GM21360 (cell line): ENCODE data around the gene PLGRKT.
"Not testable (repeated sequence)": the region's sequence is repeated elsewhere in the genome, so short reads cannot be mapped to it uniquely, and the experiment has no call there.

ENCODE experiments used
- ATAC-seq: cut with Tn5 transposase; IDR thresholded peaks from one replicate; pipeline ENCODE4 v1.9.1; 2021; ENCODE audit warnings: mild to moderate bottlenecking, moderate library complexity; ENCODE audit not compliant: unreplicated experiment

Gene PLGRKT

GRCh38 chr9:5388026-5388819 is 49.5 kb downstream of the PLGRKT start:
- no peak for ATAC-seq

GRCh38 chr9:5384436-5384835 is 53.3 kb downstream of the PLGRKT start:
- ATAC-seq, result no peak

DNA sequence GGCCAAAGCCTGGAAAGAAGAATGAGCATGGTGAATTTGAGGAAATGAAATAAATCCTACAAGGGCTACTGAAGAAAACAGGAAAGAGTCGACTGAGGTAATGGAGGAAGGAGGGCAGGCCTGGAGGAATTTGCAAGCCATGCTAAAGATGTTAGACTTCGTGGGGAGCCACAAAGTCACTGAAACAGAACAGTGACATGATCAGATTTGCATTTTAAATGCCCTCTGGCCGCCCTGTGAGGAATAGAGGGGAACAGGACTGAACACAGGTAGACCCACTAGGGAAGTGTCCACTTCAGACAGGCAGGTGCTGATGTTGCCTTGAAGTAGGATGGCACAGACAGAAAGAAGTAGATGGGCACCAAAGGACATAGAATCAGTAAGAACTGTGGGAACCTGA is 55.2 kb downstream of the PLGRKT start:
- ATAC-seq, result no peak

DNA sequence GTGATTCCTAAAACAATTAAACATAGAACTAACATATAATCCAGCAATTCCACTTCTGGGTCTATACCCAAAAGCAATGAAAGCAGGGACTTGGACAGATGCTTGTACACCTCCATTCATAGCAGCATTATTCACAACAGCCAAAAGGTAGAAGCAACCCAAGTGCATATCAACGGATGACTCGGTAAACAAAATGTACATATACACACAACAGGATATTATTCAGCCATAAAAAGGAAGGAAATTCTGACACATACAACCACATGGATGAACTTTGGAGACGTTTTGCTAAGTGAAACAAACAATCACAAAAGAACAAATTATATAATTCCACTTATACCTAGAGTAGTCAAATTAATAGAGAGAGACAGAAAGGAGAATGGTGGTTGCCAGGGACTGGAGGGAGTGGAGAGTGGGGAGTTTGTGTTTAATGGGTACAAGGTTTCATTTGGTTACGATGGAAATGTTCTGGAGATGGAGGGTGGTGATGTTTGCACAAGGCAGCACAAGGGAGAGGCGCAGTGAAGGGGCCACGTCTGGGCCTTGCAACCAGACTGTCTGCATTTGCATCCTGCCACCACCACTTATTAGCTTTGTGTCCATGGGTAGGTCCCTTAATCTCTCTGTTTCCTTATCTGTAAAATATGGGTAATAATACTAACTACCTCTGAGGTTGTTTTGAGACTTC is 61.8 kb downstream of the PLGRKT start:
- no peak for ATAC-seq

DNA sequence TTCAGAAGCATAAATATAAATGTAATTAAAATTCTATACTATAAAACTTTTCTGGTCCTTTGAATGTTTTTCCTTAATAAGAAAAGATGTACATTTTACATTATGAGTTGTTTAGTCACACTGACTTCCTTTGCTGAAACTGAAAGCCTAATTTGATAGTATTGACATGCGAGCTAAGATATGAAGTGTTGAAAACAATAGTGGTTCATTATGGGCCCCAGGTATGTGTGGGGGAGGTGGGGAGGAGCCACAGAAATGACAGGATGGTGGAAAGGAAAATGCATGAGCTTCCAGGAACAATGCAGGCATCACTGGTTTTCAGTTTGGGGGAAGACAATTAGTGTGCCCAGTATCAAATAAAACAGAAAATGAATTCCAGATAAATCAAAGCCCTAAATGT is 62.6 kb downstream of the PLGRKT start:
- ATAC-seq, result no peak

DNA sequence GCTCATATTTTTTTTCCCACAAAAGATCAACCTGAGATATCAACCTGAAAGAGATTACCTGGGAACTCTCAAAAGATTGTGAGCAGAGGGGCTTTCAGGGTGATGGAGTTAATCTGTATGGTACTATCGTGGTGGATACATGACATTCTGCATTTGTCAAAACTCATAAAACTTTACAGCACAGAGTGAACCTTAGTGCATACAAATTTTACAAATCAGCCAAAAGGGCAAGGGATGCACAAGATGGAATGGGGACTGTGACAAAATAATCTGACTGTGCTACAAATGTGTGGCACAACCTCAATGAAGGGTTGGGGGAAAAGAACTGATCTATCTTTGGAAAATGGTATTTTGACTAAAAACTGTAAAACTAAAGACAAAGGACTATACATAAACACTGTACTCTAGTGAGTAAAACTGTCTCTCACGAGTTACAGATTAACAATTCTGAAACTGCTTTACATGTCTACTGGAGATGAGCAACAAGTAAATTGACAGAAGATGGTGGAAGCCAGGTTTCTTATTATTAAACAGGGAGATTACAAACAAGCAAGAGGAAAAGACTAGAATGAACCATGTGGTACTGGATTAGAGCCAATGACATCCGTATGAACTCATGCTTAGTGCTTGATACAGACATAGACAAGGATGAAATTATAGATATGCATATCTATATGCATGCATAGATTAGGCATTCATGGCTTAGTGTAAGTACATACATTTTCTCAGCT is 73.3 kb downstream of the PLGRKT start:
- peak; percentile 82 for ATAC-seq

DNA sequence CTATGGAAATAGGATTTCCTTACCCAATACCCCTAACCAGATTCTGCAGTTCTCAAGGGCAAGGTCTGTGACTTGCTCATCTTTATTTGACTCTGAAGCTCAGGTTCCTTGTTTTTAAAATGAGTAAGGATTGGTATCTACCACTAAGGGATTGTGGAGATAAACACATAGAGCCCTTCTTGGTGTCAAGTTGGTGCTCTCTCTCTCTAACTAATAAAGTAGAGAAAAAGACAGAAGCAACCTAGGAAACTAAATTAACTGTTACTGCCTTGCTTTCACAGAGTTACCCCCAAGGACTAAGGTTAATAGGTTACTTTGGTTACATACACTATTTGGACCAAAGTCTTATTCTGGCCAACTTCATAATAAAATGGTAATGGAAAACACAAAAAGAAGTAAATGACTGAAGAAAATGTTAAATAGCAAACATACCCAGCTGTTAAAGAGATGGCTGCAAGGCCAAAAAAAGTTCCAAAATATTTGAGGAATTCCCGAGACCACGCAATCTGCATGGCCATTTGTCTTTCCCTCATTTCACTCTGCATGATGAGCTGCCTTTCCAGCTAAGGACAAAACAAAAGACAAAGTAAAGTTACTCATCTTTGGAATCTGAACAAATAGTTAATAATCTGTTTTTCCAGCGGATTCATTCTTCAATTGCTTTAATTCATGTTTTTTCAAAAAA is 76.3 kb downstream of the PLGRKT start:
- ATAC-seq, result no peak

DNA sequence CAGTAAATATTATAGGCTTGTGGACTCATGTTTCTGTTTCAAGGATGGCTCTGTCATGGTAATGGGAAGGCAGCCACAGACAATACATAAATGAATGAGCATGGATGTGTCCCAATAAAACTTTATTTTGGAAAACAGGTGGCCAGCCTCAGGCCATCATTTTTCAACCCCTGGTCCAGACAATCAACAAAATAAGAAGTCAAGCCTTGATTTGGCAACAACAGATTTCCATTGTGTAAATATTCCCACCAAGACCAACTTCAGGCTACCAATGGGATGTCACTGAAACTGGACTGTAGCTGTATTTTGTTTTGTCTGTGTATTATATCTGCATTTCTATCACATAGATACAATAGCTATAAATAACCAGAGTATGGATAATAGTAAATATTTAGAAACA is 77.4 kb downstream of the PLGRKT start:
- ATAC-seq, result no peak

GRCh38 chr9:5357431-5358105 is 80.2 kb downstream of the PLGRKT start:
- ATAC-seq, result no peak

GRCh38 chr9:5355817-5356216 is 81.9 kb downstream of the PLGRKT start:
- no peak for ATAC-seq

DNA sequence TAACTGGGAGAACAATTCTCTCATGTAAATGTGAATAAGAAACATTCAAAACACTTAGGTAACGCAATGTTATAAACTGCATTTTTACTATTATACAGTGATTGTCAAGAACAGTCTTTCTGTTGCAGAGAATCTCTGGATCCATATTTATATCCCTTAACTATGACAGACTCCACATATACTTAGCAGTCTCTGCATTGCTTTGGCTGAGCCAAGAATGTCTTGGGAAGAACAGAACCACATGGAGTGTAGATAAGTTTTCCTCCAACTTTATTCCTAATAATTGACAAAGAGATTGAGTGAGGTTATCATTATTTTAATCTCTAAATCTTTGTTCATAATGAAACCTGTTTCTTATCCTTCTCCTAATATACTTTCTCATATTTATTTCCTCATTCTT is 82.5 kb downstream of the PLGRKT start:
- no peak for ATAC-seq

DNA sequence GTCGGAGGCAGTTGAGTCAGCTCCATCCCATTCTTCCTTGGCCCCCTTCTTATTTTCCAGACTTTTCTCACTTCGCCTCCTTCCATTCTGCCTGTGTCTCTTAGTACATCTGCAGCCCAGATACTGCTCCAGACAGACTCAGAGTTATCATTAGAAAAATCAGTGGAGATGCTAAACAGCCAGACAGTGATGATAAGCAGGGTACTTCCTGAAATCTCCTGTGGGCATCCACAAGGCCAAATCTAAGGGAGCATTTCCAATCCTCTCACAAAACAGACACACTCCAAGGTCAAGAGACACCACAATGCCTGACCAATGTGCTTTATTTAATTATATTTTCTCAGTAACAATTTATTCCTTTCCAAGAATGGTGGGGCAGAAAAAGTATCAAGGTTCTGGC is 83.5 kb downstream of the PLGRKT start:
- ATAC-seq, result no peak

GRCh38 chr9:5352637-5353248 is 85.0 kb downstream of the PLGRKT start:
- no peak for ATAC-seq

DNA sequence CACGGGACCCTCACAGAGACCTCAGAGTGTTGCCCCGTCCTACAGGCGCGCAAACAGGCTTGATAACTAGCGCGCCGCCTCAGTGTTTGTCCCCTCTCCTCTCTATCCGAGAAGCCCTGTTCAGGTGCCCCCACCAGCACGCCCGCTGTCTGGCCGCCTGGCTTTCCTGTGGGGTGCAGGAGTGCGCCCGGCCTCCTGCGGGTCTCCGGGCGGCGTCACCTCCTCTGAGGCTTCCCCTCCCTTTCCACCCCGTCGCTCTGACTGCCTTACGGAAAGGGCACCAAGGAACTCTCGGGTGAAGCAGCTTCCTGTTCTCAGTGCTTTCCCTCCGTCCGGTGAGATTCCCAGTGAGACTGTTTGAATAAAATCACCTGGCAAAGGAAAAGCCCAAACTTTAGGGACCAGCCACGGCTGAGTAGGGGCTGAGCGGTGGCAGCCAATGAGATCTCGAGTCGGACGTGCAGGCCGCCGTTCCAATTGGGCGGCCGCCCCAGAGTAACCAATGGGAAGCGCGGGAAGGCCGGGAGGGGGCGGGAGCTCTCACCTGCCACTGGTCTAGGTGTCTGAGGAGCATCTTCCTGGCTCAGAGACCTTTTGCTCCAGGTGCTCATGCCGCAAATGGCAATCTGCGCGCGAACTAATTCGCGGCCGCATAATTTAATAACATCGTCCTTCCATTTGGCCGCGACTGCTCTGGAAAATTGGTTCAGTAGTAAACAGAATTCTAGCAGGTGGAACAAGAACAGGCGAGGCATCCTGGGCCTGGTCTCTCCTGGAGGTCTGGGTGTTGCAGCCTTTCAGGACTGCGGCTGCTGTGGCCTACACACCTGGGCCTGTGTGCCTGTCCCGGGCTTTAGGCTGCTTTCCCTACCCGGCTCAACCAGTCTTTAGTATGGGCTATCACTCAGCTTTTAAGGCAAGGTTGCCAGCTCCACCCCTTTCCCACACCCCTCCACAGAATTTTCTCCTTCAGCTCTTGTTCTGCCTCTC is 98.4 kb downstream of the PLGRKT start, which contains the start of gene RLN1:
Gene RLN1, minus strand, starts transcription at position 885 of the 990 bp plus-strand sequence. Its CDS starts 130 bp downstream, at position 755.
- peak; percentile 98 for ATAC-seq

DNA sequence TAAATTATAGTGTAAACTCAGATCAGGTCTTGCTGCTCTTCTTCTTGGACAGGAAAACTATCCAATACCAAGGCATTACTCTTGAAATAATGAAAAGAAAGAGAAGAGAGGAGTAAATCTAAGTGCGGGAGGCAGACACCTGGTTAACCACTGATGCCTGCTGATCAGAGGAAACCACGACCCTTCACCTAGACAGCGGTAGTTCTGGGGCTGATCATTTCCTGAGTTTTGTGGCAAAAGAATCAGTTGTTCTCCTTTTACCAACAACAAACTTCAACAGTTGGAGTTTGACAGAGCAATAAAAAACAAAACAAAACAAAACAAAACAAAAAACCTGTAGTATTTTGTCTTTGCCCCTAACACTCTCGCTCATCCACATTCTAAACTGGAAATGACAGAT is 101.0 kb downstream of the PLGRKT start:
- ATAC-seq, result no peak

- ATAC-seq, result not testable (repeated sequence)
These were observed 106.4 kb downstream of the PLGRKT start for GRCh38 chr9:5331276-5331675.

DNA sequence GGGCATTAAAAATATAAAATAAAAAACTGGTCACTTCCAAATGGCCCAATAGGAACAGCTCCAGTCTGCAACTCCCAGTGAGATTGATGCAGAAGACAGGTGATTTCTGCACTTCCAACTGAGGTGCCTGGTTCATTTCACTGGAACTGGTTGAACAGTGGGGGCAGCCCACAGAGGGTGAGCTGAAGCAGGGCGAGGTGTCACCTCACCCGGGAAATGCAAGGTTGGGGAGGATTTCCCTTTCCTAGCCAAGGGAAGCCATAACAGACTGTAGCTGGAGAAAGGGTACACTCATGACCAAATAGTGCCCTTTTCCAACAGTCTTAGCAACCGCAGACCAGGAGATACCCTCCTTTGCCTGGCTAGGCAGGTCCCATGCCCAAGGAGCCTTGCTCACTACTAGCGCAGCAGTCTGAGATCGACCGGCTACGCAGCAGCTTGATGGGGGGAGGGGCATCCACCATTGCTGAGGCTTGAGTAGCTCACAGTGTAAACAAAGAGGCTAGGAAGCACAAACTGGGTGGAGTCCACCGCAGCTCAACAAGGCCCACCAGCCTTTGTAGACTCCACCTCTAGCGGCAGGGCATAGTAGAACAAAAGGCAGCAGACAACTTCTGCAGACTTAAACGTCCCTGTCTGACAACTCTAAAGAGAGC is 110.7 kb downstream of the PLGRKT start:
- ATAC-seq, result no peak

DNA sequence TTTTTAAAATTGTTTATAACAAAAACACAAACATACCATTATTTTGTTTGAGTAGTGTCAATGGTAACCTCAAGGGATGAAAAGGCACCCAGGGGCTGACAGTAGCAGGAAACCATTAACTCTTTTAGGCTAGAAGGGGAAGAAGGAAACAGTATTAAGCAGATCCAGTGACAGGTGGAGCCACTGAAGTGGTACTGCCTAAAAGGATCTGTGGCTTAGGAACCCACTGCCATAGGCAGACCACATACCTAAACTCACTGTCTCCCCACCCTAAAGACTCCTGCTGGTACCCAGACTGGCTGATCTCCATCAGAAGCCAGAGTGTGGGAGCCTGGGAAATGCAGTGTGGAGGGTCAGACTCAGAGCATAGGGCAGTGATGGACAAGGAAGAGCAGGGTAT is 111.5 kb downstream of the PLGRKT start:
- no peak for ATAC-seq
